ENCODE results near the gene CFAP206. TPM values are rescaled to one million over a fixed set of nuclear protein-coding genes. Genes with fewer than 3 reads are reported as not detected.
"Not testable (repeated sequence)": the region's sequence is repeated elsewhere in the genome, so short reads cannot be mapped to it uniquely, and the experiment has no call there.

CFAP206 gene
- total RNA-seq, 2 experiments from 2014 or later: not detected

DNA sequence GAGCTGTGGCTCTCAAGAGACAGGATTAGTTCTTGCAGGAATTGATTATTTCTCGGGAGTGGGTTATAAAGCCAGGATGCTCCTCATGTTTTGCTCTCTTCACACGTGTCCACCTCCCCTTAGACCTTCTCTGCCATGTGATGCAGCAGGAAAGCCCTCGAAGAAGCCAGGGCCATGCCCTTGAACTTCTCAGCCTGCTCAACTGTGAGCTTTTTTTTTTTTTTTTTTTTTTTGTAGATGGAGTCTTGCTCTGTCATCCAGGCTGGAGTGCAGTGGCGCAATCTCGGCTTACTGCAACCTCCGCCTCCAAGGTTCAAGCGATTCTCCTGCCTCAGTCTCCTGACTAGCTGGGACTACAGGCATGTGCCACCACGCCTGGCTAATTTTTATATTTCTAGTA, 81.6 kb downstream of the CFAP206 start:
- CTCF ChIA-PET: interaction anchor here (0.6 to 0.9 kb wide), 3 partner anchors 17 to 423 kb away, joined by 3 to 4 read pairs (median 4); partner anchors contain the start of gene SLC35A1
- H3K27me3 Mint-ChIP-seq (ENCODE audit: low read depth); H3K27ac Mint-ChIP-seq: not testable (repeated sequence)

DNA sequence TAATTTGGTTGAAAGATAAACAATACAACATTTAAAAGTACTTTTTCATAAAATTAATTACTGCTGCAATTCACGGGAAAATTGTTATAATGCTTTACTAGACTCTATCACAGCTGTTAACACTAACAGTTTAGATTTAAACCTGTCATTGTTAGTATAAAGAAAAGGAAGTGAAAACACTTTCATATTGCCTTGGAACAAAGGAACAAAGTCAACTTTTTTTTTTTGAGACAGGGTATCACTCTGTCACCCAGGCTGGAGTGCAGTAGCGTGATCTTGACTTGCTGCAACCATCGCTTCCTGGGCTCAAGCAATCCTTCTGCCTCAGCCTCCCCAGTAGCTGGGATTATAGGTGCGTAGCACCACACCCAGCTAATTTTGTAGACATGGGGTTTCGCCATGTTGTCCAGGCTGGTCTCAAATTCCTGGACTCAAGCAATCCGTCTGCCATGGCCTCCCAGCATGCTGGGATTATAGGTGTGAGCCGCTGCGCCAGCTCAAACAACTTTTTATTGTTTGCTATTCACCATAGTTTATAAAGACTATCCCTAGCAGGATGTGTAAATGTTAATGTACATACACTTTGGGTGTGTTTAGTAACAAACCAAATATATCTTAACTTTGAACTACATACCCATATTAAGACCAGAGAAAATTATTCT, 87.1 kb downstream of the CFAP206 start:
- no peak overlapping the region for H3K27ac Mint-ChIP-seq
- intact Hi-C loops (cut with micrococcal nuclease): no loop called here
- no peak for DNase-seq
- CTCF ChIA-PET: interaction anchor here (0.6 to 1.0 kb wide), 3 partner anchors 12 to 603 kb away, joined by 3 to 6 read pairs (median 3); no protein-coding TSS in a partner anchor
- H3K27me3 Mint-ChIP-seq (ENCODE audit: low read depth): no peaks in the 10 kb centered on the region
- peaks cover 2% of the 10 kb centered on the region for H3K4me1 Mint-ChIP-seq (ENCODE audit: low read depth)
- peaks cover 6% of the 10 kb centered on the region for H3K36me3 Mint-ChIP-seq (ENCODE audit: low read depth)
- no peak overlapping the region for H3K4me3 Mint-ChIP-seq
- no peaks in the 10 kb centered on the region for H3K9me3 Mint-ChIP-seq

More for the DNA sequence above, 81.6 kb downstream of the CFAP206 start:
- H3K4me3 Mint-ChIP-seq; intact Hi-C loops (cut with micrococcal nuclease); H3K4me1 Mint-ChIP-seq (ENCODE audit: low read depth); H3K36me3 Mint-ChIP-seq (ENCODE audit: low read depth); DNase-seq; H3K9me3 Mint-ChIP-seq: not testable (repeated sequence)

DNA sequence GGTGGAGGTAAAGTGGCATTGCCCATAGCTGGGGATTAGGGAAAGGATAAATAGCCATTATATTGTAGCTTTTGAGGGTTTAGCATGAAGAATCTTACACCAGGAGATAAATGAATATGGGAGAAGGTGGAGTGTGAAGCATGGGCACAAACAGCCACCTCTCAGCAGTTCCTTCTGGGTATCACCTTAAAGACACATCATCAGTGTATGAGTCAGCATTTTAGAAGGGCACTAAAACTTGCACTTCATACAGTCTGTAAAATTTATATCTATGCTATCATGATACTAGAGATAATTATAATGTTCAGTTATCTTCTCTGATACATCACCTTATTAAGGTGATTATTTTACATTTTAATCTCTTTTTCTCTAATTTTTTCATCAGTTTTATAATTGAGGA, 90.3 kb downstream of the CFAP206 start:
- no peaks in the 10 kb centered on the region for H3K27me3 Mint-ChIP-seq (ENCODE audit: low read depth)
- no peak overlapping the region for H3K4me3 Mint-ChIP-seq
- H3K27ac Mint-ChIP-seq: no peak overlapping the region
- DNase-seq: no peak
- H3K4me1 Mint-ChIP-seq (ENCODE audit: low read depth): peaks cover 2% of the 10 kb centered on the region
- H3K9me3 Mint-ChIP-seq: no peaks in the 10 kb centered on the region
- CTCF ChIA-PET: interaction anchor here (1.1 kb wide), 1 partner anchor 9 kb away, joined by 4 read pairs; no protein-coding TSS in a partner anchor
- peaks cover 9% of the 10 kb centered on the region for H3K36me3 Mint-ChIP-seq (ENCODE audit: low read depth)
- intact Hi-C loops (cut with micrococcal nuclease): no loop called here

DNA sequence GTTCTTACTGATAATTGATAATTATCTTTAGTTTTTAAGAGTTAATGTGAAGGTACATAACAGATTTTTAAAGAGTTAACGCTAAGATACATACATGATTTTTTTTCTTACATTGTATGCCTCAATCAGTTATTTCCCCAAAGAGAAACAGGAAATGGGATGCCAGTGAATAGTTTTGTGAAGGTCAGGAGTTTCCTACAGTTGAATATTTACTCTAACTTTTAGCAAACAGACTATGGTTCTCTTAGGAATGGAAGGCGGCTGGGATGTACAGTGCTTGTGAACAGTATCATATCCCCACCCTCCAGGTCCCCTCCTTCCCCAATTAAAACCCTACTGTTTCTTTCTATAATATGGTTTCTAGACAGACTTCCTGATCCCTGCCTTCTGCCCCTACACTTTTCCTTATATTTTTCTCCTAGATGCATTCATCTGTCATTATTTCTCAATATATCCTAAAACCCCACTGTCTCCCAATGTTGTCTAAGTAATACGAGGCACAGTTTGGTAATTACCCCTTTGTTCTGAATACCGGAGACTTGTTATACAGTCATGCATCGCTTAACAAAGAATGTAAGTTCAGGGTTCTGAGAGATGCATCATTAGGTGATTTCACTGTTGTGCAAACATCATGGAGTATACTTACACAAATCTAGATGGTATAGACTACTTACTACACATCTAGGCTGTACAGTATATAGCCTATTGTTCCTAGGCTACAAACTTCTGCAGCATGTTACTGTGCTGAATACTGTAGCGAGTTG, 94.2 kb downstream of the CFAP206 start:
- no peaks in the 10 kb centered on the region for H3K9me3 Mint-ChIP-seq
- no peak for DNase-seq
- H3K36me3 Mint-ChIP-seq (ENCODE audit: low read depth): peaks cover 17% of the 10 kb centered on the region
- intact Hi-C loops (cut with micrococcal nuclease): no loop called here
- CTCF ChIA-PET: no interaction called here
- peaks cover 5% of the 10 kb centered on the region for H3K4me1 Mint-ChIP-seq (ENCODE audit: low read depth)
- no peak overlapping the region for H3K4me3 Mint-ChIP-seq
- H3K27ac Mint-ChIP-seq: no peak overlapping the region
- no peaks in the 10 kb centered on the region for H3K27me3 Mint-ChIP-seq (ENCODE audit: low read depth)

DNA sequence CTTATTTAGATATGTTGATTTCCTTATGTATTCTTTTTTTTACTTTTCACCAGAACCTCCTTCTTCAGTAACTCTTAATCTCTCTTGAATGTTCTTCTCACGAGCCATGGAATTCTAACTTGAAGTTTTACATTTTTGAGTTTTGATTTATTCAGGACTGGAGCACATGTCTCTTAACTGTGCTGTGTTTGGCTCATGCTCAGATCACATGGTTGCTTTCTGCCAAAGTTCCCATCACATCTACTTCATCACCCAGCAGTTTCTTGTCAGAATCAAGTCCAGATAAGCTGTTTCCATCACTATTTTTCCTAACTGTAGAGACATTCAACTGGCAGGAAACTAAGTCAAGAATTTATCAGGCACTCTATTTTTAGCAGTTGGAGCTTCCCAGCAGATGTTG, 96.7 kb downstream of the CFAP206 start:
- peaks cover 3% of the 10 kb centered on the region for H3K4me1 Mint-ChIP-seq (ENCODE audit: low read depth)
- H3K27ac Mint-ChIP-seq: no peak overlapping the region
- H3K9me3 Mint-ChIP-seq: no peaks in the 10 kb centered on the region
- intact Hi-C loops (cut with micrococcal nuclease): no loop called here
- no peak for DNase-seq
- no peak overlapping the region for H3K4me3 Mint-ChIP-seq
- no peaks in the 10 kb centered on the region for H3K27me3 Mint-ChIP-seq (ENCODE audit: low read depth)
- H3K36me3 Mint-ChIP-seq (ENCODE audit: low read depth): peaks cover 16% of the 10 kb centered on the region
- CTCF ChIA-PET: no interaction called here

Other genes starting within 250 kb of the CFAP206 start
- gene SMIM8, start 85.4 kb upstream of the CFAP206 start, total RNA-seq: 1 to 10 TPM; 8.0 to 8.6 TPM
- not detected for gene GJB7, start 78.7 kb upstream of the CFAP206 start, total RNA-seq
- 1 to 10 TPM in 1 of 2 experiments, under 1 TPM in 1; 0.29 to 1.1 TPM for gene C6orf163, start 63.2 kb upstream of the CFAP206 start, total RNA-seq
- gene SLC35A1, start 65.0 kb downstream of the CFAP206 start, total RNA-seq: 1 to 10 TPM; 6.7 to 6.8 TPM
- 10 to 100 TPM; 15.9 to 17.4 TPM for gene RARS2, start 182.0 kb downstream of the CFAP206 start, total RNA-seq
- gene ORC3, start 182.2 kb downstream of the CFAP206 start, total RNA-seq: 10 to 100 TPM; 33.8 to 36.1 TPM

Data from activated naive CD4-positive, alpha-beta T cell treated with anti-CD3 and anti-CD28 coated beads for 36 hours (primary cell).